HEK293T (cell line): Measurements from ENCODE around the gene ST8SIA6.

Experiments used
- CTCF ChIA-PET: fragments of 350-600 bp; formaldehyde crosslinking; extraction: SDS; loops from one replicate; lab custom pipeline; 2021; ENCODE audit warnings: antibody characterized with exemption, inconsistent platforms; lab: Yijun Ruan, JAX
- POLR2A ChIA-PET: fragments of 350-600 bp; formaldehyde crosslinking; extraction: SDS; loops from one replicate; lab custom pipeline; 2020; ENCODE audit warnings: antibody characterized with exemption, inconsistent platforms; lab: Yijun Ruan, JAX
- DNase-seq: peaks from one replicate; pipeline ENCODE4 v3.0.0; 2012; ENCODE audit warnings: mixed read lengths; ENCODE audit errors: extremely low spot score
- ARNT ChIP-seq: fragments of 450-650 bp; IDR thresholded peaks from 2 replicates; pipeline ENCODE4 v1.6.1; 2017; ENCODE audit warnings: mild to moderate bottlenecking
- BHLHE40 ChIP-seq: fragments of 450-650 bp; IDR thresholded peaks from 2 replicates; pipeline ENCODE4 v1.6.1; 2016; ENCODE audit warnings: mild to moderate bottlenecking, moderate library complexity, borderline replicate concordance
- CTBP1 ChIP-seq: fragments of 450-650 bp; IDR thresholded peaks from 2 replicates; pipeline ENCODE4 v1.6.1; 2016; ENCODE audit warnings: borderline replicate concordance
- ELF4 ChIP-seq: fragments of 450-650 bp; IDR thresholded peaks from 2 replicates; pipeline ENCODE4 v1.6.1; 2017; ENCODE audit warnings: antibody characterized with exemption
- FOXA1 ChIP-seq: fragments of 450-650 bp; IDR thresholded peaks from 2 replicates; pipeline ENCODE4 v1.6.1; 2016; ENCODE audit warnings: mild to moderate bottlenecking
- FOXK2 ChIP-seq: fragments of 450-650 bp; IDR thresholded peaks from 2 replicates; pipeline ENCODE4 v1.6.1; 2016; ENCODE audit warnings: mild to moderate bottlenecking
- FOXM1 ChIP-seq: fragments of 450-650 bp; IDR thresholded peaks from 2 replicates; pipeline ENCODE4 v1.6.1; 2017; ENCODE audit warnings: mild to moderate bottlenecking, borderline replicate concordance
- HDGF ChIP-seq: fragments of 450-650 bp; IDR thresholded peaks from 2 replicates; pipeline ENCODE4 v1.6.1; 2017; ENCODE audit warnings: antibody characterized with exemption, borderline replicate concordance
- L3MBTL2 ChIP-seq: fragments of 450-650 bp; conservative IDR thresholded peaks from 2 replicates; pipeline ENCODE4 v1.6.1; 2016; ENCODE audit warnings: mild to moderate bottlenecking
- LEF1 ChIP-seq: fragments of 450-650 bp; IDR thresholded peaks from 2 replicates; pipeline ENCODE4 v1.6.1; 2017; ENCODE audit warnings: mild to moderate bottlenecking, borderline replicate concordance
- NFRKB ChIP-seq: fragments of 450-650 bp; IDR thresholded peaks from 2 replicates; pipeline ENCODE4 v1.6.1; 2016; ENCODE audit warnings: mild to moderate bottlenecking, moderate library complexity
- SP1 ChIP-seq: fragments of 450-650 bp; IDR thresholded peaks from 2 replicates; pipeline ENCODE4 v1.6.1; 2017
- SUZ12 ChIP-seq: fragments of 450-650 bp; IDR thresholded peaks from 2 replicates; pipeline ENCODE4 v1.6.1; 2016; ENCODE audit warnings: mild to moderate bottlenecking
- TARDBP ChIP-seq: fragments of 450-650 bp; IDR thresholded peaks from 2 replicates; pipeline ENCODE4 v1.6.1; 2016
- ZNF384 ChIP-seq: fragments of 450-650 bp; IDR thresholded peaks from 2 replicates; pipeline ENCODE4 v1.6.1; 2016
- TF ChIP-seq, protein P1 (sequence below): fragments of 450-650 bp; IDR thresholded peaks from 2 replicates; pipeline ENCODE4 v1.6.1; 2016

ST8SIA6 gene

DNA sequence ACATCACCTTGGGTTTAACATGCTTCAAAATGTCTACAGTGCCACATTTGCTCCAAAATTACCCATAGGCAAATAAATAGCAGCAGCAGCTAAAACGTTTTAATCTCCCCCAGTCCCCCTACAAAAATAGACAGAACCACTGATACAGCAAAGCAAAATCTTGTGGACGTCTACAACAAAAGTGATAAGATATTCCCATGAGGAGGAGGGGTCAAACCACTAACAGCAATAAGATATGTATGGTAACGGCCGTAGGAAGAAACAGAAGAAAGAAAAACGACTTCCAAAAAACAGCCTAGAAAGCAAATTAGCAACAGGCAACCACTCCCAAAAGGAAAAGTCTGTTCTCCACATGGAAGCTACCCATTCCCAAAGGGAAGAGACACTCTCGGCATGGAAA lies 34.5 kb upstream of the ST8SIA6 start:
- no peak for TF ChIP-seq ZNF384
- no peak for TF ChIP-seq L3MBTL2
- TF ChIP-seq, protein P1, sequence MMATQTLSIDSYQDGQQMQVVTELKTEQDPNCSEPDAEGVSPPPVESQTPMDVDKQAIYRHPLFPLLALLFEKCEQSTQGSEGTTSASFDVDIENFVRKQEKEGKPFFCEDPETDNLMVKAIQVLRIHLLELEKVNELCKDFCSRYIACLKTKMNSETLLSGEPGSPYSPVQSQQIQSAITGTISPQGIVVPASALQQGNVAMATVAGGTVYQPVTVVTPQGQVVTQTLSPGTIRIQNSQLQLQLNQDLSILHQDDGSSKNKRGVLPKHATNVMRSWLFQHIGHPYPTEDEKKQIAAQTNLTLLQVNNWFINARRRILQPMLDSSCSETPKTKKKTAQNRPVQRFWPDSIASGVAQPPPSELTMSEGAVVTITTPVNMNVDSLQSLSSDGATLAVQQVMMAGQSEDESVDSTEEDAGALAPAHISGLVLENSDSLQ: no peak
- no peak for TF ChIP-seq LEF1
- no peak for TF ChIP-seq SP1
- TF ChIP-seq NFRKB: no peak
- TF ChIP-seq BHLHE40: no peak
- no peak for TF ChIP-seq FOXK2
- TF ChIP-seq ELF4: no peak
- no peak for TF ChIP-seq FOXA1
- no peak for DNase-seq
- ChIA-PET CTCF (no interaction called here), POLR2A (no interaction called here)

- POLR2A ChIA-PET: no interaction called here
- TF ChIP-seq FOXM1 (no peak), ELF4 (no peak), FOXA1 (no peak), SUZ12 (no peak), ARNT (no peak), BHLHE40 (no peak), SP1 (no peak), CTBP1 (no peak), L3MBTL2 (no peak), NFRKB (no peak), TARDBP (no peak), HDGF (no peak), LEF1 (no peak), FOXK2 (no peak), ZNF384 (no peak)
- TF ChIP-seq, protein P1: no peak
- CTCF ChIA-PET: no interaction called here
- DNase-seq: no peak
These were observed 28.7 kb upstream of the ST8SIA6 start for GRCh38 chr10:17483079-17483478.

DNA sequence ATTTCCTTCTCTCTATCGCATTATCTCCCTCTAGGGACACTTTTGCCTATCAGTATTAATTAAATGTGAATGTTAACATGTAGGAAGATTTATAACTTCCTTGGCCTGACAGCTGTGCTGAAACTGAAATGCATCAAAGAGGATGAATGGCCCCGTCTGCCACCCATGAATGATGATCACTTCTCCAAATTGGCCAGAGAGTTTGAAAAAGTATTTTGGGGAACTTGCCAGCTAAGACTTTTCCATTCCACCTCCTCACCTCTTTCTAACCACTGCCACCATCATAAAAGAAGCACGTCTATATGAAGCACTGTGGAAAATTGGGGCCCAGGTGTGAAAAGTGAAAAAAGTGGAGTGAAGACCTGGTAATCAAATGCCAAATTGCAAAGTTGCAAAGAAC lies 25.4 kb upstream of the ST8SIA6 start:
- ChIA-PET POLR2A (no interaction called here), CTCF (no interaction called here)
- no peak for DNase-seq
- TF ChIP-seq LEF1 (no peak), FOXM1 (no peak), ARNT (no peak)
- TF ChIP-seq, protein P1: peak; percentile 31; the same call in 1 of the 2 replicates

GRCh38 chr10:17479015-17479615 lies 24.7 kb upstream of the ST8SIA6 start:
- DNase-seq: no peak
- CTCF ChIA-PET: no interaction called here

GRCh38 chr10:17476073-17476472 lies 21.7 kb upstream of the ST8SIA6 start:
- CTCF ChIA-PET: no interaction called here
- DNase-seq: no peak
- POLR2A ChIA-PET: no interaction called here
- TF ChIP-seq L3MBTL2 (no peak), FOXA1 (no peak), TARDBP (no peak), CTBP1 (no peak), ARNT (no peak), BHLHE40 (no peak), ZNF384 (no peak), SUZ12 (no peak), SP1 (no peak), FOXK2 (no peak), NFRKB (no peak), HDGF (no peak), FOXM1 (no peak), ELF4 (no peak)
- TF ChIP-seq, protein P1: no peak

More at GRCh38 chr10:17479015-17479615, 24.7 kb upstream of the ST8SIA6 start:
- POLR2A ChIA-PET: no interaction called here
- TF ChIP-seq FOXK2 (no peak), SP1 (no peak), CTBP1 (no peak), NFRKB (no peak), FOXM1 (no peak), TARDBP (no peak), ZNF384 (no peak), FOXA1 (no peak), L3MBTL2 (no peak), HDGF (no peak), ARNT (no peak), BHLHE40 (no peak), ELF4 (no peak), LEF1 (no peak), SUZ12 (no peak)
- TF ChIP-seq, protein P1: no peak

GRCh38 chr10:17475661-17476060 lies 21.3 kb upstream of the ST8SIA6 start:
- ChIA-PET POLR2A (no interaction called here), CTCF (no interaction called here)
- TF ChIP-seq FOXA1 (no peak), ARNT (no peak), FOXM1 (no peak), HDGF (no peak), ZNF384 (no peak), FOXK2 (no peak), NFRKB (no peak), SP1 (no peak), BHLHE40 (no peak), L3MBTL2 (no peak), TARDBP (no peak), CTBP1 (no peak), ELF4 (no peak), LEF1 (no peak), SUZ12 (no peak)
- TF ChIP-seq, protein P1: no peak
- no peak for DNase-seq
